OCI-LY1 (cell line): ENCODE measurements around the gene CATSPER2.
"Not testable (repeated sequence)": the region's sequence is repeated elsewhere in the genome, so short reads cannot be mapped to it uniquely, and the experiment has no call there.

Source experiments
- H2AFZ ChIP-seq: fragments of 200-600 bp; sonication (generic), shearing (Covaris generic); 2 replicates; pipeline ENCODE4 v1.6.0; 2014; ENCODE audit warnings: antibody characterized with exemption, mild to moderate bottlenecking, low read length
- H3F3A ChIP-seq: fragments of 200-600 bp; sonication (generic), shearing (Covaris generic); 2 replicates; pipeline ENCODE4 v1.6.0; 2014; ENCODE audit warnings: mild to moderate bottlenecking, antibody characterized with exemption, low read length, moderate library complexity; ENCODE audit not compliant: insufficient read depth
- H3K27ac ChIP-seq: fragments of 200-600 bp; sonication (generic); 2 replicates; pipeline ENCODE4 v1.5.1; 2014; ENCODE audit warnings: low read length, mixed run types, mild to moderate bottlenecking, low read depth; ENCODE audit not compliant: poor library complexity, severe bottlenecking
- H3K27me3 ChIP-seq: fragments of 200-600 bp; sonication (generic); 2 replicates; pipeline ENCODE4 v1.6.0; 2014; ENCODE audit warnings: antibody characterized with exemption, mild to moderate bottlenecking, low read length, moderate library complexity; ENCODE audit not compliant: insufficient read depth
- H3K36me3 ChIP-seq: fragments of 200-600 bp; sonication (generic); 2 replicates; pipeline ENCODE4 v1.6.1; 2014; ENCODE audit warnings: mild to moderate bottlenecking, antibody characterized with exemption, low read length, moderate library complexity, mixed read lengths; ENCODE audit not compliant: insufficient read depth
- H3K4me1 ChIP-seq: fragments of 200-600 bp; sonication (generic); 2 replicates; pipeline ENCODE4 v1.5.1; 2014; ENCODE audit warnings: mild to moderate bottlenecking, low read length, moderate library complexity; ENCODE audit not compliant: insufficient read depth, severe bottlenecking
- H3K4me2 ChIP-seq: fragments of 200-600 bp; sonication (generic), shearing (Covaris generic); 2 replicates; pipeline ENCODE4 v1.6.1; 2014; ENCODE audit warnings: low read length
- H3K4me3 ChIP-seq: fragments of 200-600 bp; sonication (generic); 2 replicates; pipeline ENCODE4 v1.5.1; 2014; ENCODE audit warnings: low read length, low read depth, mild to moderate bottlenecking, mixed read lengths; ENCODE audit not compliant: poor library complexity, severe bottlenecking
- H3K79me2 ChIP-seq: fragments of 200-600 bp; shearing (Covaris generic); 2 replicates; pipeline ENCODE4 v1.6.1; 2016; ENCODE audit warnings: mixed run types, low read length, mixed read lengths; ENCODE audit not compliant: insufficient read depth
- H3K9ac ChIP-seq: fragments of 200-600 bp; sonication (generic), shearing (Covaris generic); 2 replicates; pipeline ENCODE4 v1.6.1; 2014; ENCODE audit warnings: mild to moderate bottlenecking, low read length, mixed read lengths
- H3K9me2 ChIP-seq: fragments of 200-600 bp; sonication (generic), shearing (Covaris generic); 2 replicates; pipeline ENCODE4 v1.6.1; 2014; ENCODE audit warnings: low read depth, mild to moderate bottlenecking, low read length, mixed read lengths
- H3K9me3 ChIP-seq: fragments of 200-600 bp; shearing (Covaris generic); 2 replicates; pipeline ENCODE4 v1.6.1; 2014; ENCODE audit warnings: low read length, mixed read lengths
- H4K20me1 ChIP-seq: fragments of 200-600 bp; sonication (generic), shearing (Covaris generic); 2 replicates; pipeline ENCODE4 v1.6.0; 2016; ENCODE audit warnings: mild to moderate bottlenecking, low read length; ENCODE audit not compliant: insufficient read depth

CATSPER2 gene

DNA sequence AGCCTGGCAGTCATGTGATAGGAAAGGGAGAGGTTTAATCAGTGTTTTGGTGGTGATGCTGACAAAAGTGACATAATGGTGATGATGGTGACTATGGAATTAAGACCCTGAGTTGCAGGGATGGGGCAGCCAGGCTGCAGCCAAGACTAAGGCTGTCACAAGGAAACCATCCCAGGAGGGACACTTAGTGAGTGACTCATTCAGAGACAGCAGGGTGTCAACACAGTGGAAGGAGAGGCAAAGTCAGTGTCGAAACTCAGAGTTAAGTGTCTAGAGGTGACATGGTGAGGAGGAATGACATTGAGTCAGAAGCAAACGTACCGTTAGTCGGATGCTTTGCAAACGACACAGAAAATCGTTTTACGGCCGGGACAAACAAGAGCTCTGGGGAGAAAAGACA lies 14.7 kb upstream of the CATSPER2 start:
- H3K9ac ChIP-seq, H3K4me2 ChIP-seq, H3K4me3 ChIP-seq, H3K9me2 ChIP-seq, H3K36me3 ChIP-seq, H3K9me3 ChIP-seq, H3F3A ChIP-seq, H3K27me3 ChIP-seq, H3K79me2 ChIP-seq, H3K4me1 ChIP-seq, H4K20me1 ChIP-seq, H2AFZ ChIP-seq, H3K27ac ChIP-seq: not testable (repeated sequence)

DNA sequence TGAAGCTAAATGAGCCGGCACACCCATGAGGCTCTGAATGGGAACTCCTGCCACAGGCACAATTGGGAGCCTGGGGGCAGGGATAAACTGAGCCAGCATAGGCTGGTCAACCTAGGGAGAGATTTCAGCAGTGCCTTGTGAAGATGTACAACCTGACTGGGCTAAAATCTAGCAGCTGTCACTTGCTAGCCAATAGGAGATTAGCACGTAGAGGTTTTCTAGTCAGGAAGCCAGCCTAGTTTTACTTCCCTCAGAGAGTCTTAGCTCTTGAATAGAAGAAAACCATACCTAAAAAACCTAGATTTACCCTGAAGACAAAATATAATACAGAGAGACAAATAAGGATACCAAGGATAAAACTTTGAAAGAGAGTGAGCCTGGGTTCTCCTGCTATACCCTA lies 13.6 kb upstream of the CATSPER2 start:
- not testable (repeated sequence) for H3K9me2 ChIP-seq, H3K9me3 ChIP-seq, H3K27me3 ChIP-seq, H3K36me3 ChIP-seq, H3K4me2 ChIP-seq, H4K20me1 ChIP-seq, H3K4me3 ChIP-seq, H2AFZ ChIP-seq, H3F3A ChIP-seq, H3K27ac ChIP-seq, H3K79me2 ChIP-seq, H3K4me1 ChIP-seq, H3K9ac ChIP-seq

DNA sequence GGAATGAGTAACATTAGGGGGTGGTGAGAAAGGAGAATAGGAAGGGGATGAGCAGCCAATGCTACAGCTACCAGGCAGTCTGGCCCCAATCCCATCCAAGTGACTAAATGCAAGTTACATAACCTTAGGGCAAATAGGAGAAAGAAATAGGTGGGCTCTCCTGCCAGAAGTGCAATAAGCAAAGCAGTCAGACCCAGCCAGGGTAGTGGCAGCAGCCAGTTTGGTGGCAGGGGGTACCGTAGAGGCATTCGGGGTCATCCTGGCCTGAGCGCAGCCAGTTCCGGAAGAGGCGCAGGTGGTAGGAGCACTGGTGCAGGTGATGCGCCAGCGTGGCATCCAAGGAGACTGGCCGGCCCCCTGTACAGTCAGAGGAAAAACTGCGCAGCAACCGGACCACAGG lies 11.1 kb upstream of the CATSPER2 start:
- not testable (repeated sequence) for H4K20me1 ChIP-seq, H3F3A ChIP-seq, H3K9ac ChIP-seq, H3K36me3 ChIP-seq, H3K9me3 ChIP-seq, H3K4me2 ChIP-seq, H3K27me3 ChIP-seq, H3K79me2 ChIP-seq, H3K27ac ChIP-seq, H3K9me2 ChIP-seq, H2AFZ ChIP-seq, H3K4me3 ChIP-seq, H3K4me1 ChIP-seq

DNA sequence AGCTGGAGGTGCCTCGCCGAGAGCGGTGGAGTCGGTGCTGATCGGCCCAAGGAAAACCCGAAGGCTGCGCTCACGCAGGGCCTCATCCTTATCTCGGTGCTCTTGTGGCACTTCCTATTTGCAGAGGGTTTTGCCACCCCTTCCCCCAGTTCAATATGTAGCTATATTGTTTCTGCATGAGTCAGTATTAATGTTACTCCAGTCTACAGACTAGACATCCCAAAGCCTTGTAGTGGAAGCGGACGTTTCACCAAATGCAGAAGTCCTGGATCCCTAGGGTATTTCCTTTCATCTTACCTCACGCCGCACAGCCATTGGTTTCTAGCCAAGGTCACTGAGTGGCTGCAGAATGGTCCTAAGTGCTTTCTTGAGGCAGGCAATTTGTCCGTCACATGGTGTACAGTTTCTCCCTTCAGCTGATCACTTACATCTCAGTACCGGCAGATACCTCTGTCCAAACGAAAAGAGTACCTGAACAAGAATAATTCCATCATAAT lies 834 bp upstream of the CATSPER2 start:
- H3K79me2 ChIP-seq, H3K4me1 ChIP-seq: not testable (repeated sequence)

DNA sequence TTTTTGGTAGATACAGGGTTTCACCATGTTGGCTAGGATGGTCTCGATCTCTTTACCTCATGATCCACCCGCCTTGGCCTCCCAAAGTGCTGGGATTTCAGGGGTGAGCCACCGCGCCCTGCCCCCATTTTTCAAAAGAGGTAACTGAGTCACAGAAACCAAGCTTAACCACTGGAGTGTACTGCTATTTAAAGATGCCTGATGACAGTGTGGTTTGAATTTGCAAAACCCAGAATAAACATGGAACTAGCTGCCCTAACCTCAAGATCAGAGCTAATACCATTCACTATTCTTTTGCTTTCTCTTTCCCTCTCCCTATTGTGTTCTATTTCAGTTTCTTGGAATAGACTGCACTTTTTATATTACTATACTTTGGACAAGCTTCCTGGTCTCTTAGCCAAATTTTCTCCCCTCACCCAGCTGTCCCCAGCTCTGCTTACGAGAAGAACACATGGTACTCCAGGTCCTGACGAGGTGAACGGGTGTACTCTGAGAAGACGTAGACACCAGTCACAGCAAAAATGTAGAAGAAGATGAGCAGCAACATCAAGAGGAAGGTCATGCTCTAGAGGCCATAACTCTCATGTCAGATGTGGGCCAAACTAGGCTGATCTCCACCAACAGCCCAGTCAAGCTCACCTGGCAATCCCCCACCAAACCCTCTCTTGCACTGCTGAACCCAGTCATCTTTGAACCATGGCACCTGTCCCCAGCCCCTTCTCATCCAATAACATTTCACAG lies 10.0 kb downstream of the CATSPER2 start:
- H3K4me2 ChIP-seq, H3K4me3 ChIP-seq: not testable (repeated sequence)

More for the DNA sequence above, 834 bp upstream of the CATSPER2 start:
- H3K4me2 ChIP-seq, H3K36me3 ChIP-seq, H3K9me2 ChIP-seq, H3K4me3 ChIP-seq, H3K27ac ChIP-seq, H3K9ac ChIP-seq, H3F3A ChIP-seq, H4K20me1 ChIP-seq, H2AFZ ChIP-seq, H3K27me3 ChIP-seq, H3K9me3 ChIP-seq: not testable (repeated sequence)

DNA sequence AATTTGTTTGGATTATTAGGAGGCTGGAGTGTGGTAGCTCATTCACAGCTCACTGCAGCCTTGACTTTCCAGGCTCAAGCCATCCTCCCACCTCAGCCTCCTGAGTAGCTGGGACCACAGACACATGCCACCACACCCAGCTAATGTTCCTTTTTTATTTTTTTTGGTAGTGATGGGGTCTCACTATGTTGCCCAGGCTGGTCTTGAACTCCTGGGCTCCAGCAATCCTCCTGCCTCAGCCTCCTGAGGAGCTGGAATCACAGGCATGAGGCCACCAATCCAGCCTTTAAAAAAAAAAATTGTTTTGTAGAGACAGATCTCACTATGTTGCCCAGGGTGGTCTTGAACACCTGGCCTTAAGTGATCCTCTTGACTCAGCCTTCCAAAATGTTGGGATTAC lies 21.7 kb downstream of the CATSPER2 start:
- H3K9ac ChIP-seq, H3K4me2 ChIP-seq: not testable (repeated sequence)

More for the DNA sequence above, 10.0 kb downstream of the CATSPER2 start:
- H3K4me1 ChIP-seq, H3K9me2 ChIP-seq, H2AFZ ChIP-seq, H3K27ac ChIP-seq, H4K20me1 ChIP-seq, H3K9me3 ChIP-seq, H3K9ac ChIP-seq, H3K79me2 ChIP-seq, H3K36me3 ChIP-seq, H3F3A ChIP-seq, H3K27me3 ChIP-seq: not testable (repeated sequence)

More for the DNA sequence above, 21.7 kb downstream of the CATSPER2 start:
- not testable (repeated sequence) for H3K27me3 ChIP-seq, H3K9me3 ChIP-seq, H3K36me3 ChIP-seq, H3F3A ChIP-seq, H2AFZ ChIP-seq, H3K79me2 ChIP-seq, H3K27ac ChIP-seq, H3K4me3 ChIP-seq, H3K9me2 ChIP-seq, H3K4me1 ChIP-seq, H4K20me1 ChIP-seq
